Suppressor macrophage (primary cell): ENCODE results near the gene OR51E1.

ENCODE experiments used
- DNase-seq, 4 experiments: peaks; one replicate each; pipeline ENCODE4 v3.0.0-alpha.2; 2020 to 2022

OR51E1 gene

GRCh38 chr11:4654635-4655369, 11.0 kb downstream of the OR51E1 start:
- no peak for DNase-seq

- no peak for DNase-seq
These were observed 15.1 kb downstream of the OR51E1 start for GRCh38 chr11:4658629-4659445.

GRCh38 chr11:4662876-4663275, 19.1 kb downstream of the OR51E1 start:
- DNase-seq = no peak

GRCh38 chr11:4664183-4664582, 20.4 kb downstream of the OR51E1 start:
- DNase-seq = no peak

GRCh38 chr11:4664786-4665185, 21.0 kb downstream of the OR51E1 start:
- no peak for DNase-seq

GRCh38 chr11:4665424-4665823, 21.6 kb downstream of the OR51E1 start:
- no peak for DNase-seq

GRCh38 chr11:4671741-4672140, 28.0 kb downstream of the OR51E1 start:
- no peak for DNase-seq

- no peak for DNase-seq
These were observed 28.7 kb downstream of the OR51E1 start for GRCh38 chr11:4672470-4672869.

- no peak for DNase-seq
These were observed 30.0 kb downstream of the OR51E1 start for GRCh38 chr11:4673781-4674180.

- DNase-seq = no peak
These were observed 34.2 kb downstream of the OR51E1 start for GRCh38 chr11:4677948-4678347.

GRCh38 chr11:4680341-4680740, 36.6 kb downstream of the OR51E1 start:
- DNase-seq = no peak

GRCh38 chr11:4682623-4683419, 39.0 kb downstream of the OR51E1 start:
- DNase-seq = no peak

- DNase-seq = no peak
These were observed 41.0 kb downstream of the OR51E1 start for GRCh38 chr11:4684631-4685285.

- no peak for DNase-seq
These were observed 51.7 kb downstream of the OR51E1 start for GRCh38 chr11:4695442-4695841.

GRCh38 chr11:4697585-4697984, 53.8 kb downstream of the OR51E1 start, which contains the start of gene OR51E2:
Gene OR51E2 (minus strand): TSS chr11:4697853. CDS start chr11:4682711, 15,142 bp downstream.
- DNase-seq = no peak

GRCh38 chr11:4699697-4700435, 56.1 kb downstream of the OR51E1 start:
- no peak for DNase-seq

GRCh38 chr11:4700436-4700820, 56.6 kb downstream of the OR51E1 start:
- DNase-seq = no peak

GRCh38 chr11:4704054-4704789, 60.4 kb downstream of the OR51E1 start, which contains the start of gene MMP26:
Gene MMP26 (plus strand): TSS chr11:4704784.
- no peak for DNase-seq

GRCh38 chr11:4704790-4705334, 61.1 kb downstream of the OR51E1 start:
- DNase-seq = no peak
